GM23338 (cell line): ENCODE measurements around the gene GASK1B. TPM values are rescaled to one million over a fixed set of nuclear protein-coding genes. Genes with fewer than 3 reads are reported as not detected.

Source experiments
- ATAC-seq: fragments of 200-7000 bp; cut with Tn5 transposase; 3 replicates; pipeline ENCODE4 v1.9.1; 2020
- DNase-seq: peaks from one replicate; pipeline ENCODE4 v3.0.0-alpha.2; 2015; ENCODE audit warnings: low spot score
- H2AFZ ChIP-seq: fragments of 200-600 bp; sonication (generic); 2 replicates; pipeline ENCODE4 v1.8.0; 2016; ENCODE audit warnings: antibody characterized with exemption, mild to moderate bottlenecking, moderate library complexity
- H3F3A ChIP-seq: fragments of 200-600 bp; sonication (generic); replicated peaks from 2 replicates; pipeline ENCODE4 v1.8.0; 2017; ENCODE audit warnings: antibody characterized with exemption, mixed run types, low read depth
- H3K27ac ChIP-seq: fragments of 200-600 bp; sonication (generic); 2 replicates; pipeline ENCODE4 v1.6.1; 2016; ENCODE audit warnings: low read depth
- H3K27me3 ChIP-seq: fragments of 200-600 bp; sonication (generic); 2 replicates; pipeline ENCODE4 v1.8.0; 2016; ENCODE audit warnings: mild to moderate bottlenecking, mixed run types, moderate library complexity; ENCODE audit not compliant: insufficient read depth
- H3K36me3 ChIP-seq: fragments of 200-600 bp; sonication (generic); 2 replicates; pipeline ENCODE4 v1.8.0; 2016; ENCODE audit warnings: mild to moderate bottlenecking; ENCODE audit not compliant: insufficient read depth
- H3K4me1 ChIP-seq: fragments of 200-600 bp; sonication (generic); 2 replicates; pipeline ENCODE4 v1.8.0; 2016; ENCODE audit warnings: mild to moderate bottlenecking, moderate library complexity; ENCODE audit not compliant: insufficient read depth
- H3K4me2 ChIP-seq: fragments of 200-600 bp; sonication (generic); 2 replicates; pipeline ENCODE4 v1.7.1; 2017; ENCODE audit warnings: mixed run types
- H3K4me3 ChIP-seq: fragments of 200-600 bp; sonication (generic); 2 replicates; pipeline ENCODE4 v1.6.1; 2016; ENCODE audit warnings: mixed run types
- H3K79me2 ChIP-seq: fragments of 200-600 bp; sonication (generic); replicated peaks from 2 replicates; pipeline ENCODE4 v1.8.0; 2017; ENCODE audit warnings: mild to moderate bottlenecking; ENCODE audit not compliant: insufficient read depth
- H3K9me2 ChIP-seq: fragments of 200-600 bp; sonication (generic); 2 replicates; pipeline ENCODE4 v1.8.0; 2017; ENCODE audit not compliant: insufficient read depth
- H4K20me1 ChIP-seq: fragments of 200-600 bp; sonication (generic); replicated peaks from 2 replicates; pipeline ENCODE4 v1.8.0; 2017; ENCODE audit warnings: mild to moderate bottlenecking; ENCODE audit not compliant: insufficient read depth
- H3K27ac Mint-ChIP-seq: 2 replicates; pipeline ENCODE4 v1.8.0; 2020; ENCODE audit warnings: inconsistent platforms, mild to moderate bottlenecking, moderate library complexity, mixed read lengths
- H3K27me3 Mint-ChIP-seq: 3 replicates; pipeline ENCODE4 v1.8.0; 2022; ENCODE audit warnings: low read depth, mild to moderate bottlenecking, moderate library complexity, mixed read lengths, inconsistent platforms; ENCODE audit not compliant: insufficient read depth, poor library complexity
- H3K36me3 Mint-ChIP-seq: 3 replicates; pipeline ENCODE4 v1.8.0; 2021; ENCODE audit warnings: low read depth, mild to moderate bottlenecking, inconsistent platforms, moderate library complexity, mixed read lengths
- H3K4me1 Mint-ChIP-seq: 3 replicates; pipeline ENCODE4 v1.8.0; 2020; ENCODE audit warnings: mild to moderate bottlenecking, inconsistent platforms, mixed read lengths
- H3K4me3 Mint-ChIP-seq: 3 replicates; pipeline ENCODE4 v1.8.0; 2021; ENCODE audit warnings: moderate library complexity, mild to moderate bottlenecking, inconsistent platforms, mixed read lengths
- H3K9me3 Mint-ChIP-seq: 3 replicates; pipeline ENCODE4 v1.8.0; 2020; ENCODE audit warnings: moderate library complexity, mild to moderate bottlenecking, inconsistent platforms, mixed read lengths
- CREB1 ChIP-seq: fragments of 250-450 bp; sonication (Bioruptor Pico); IDR thresholded peaks from 2 replicates; pipeline ENCODE4 v1.5.0; 2020; ENCODE audit warnings: low read depth, mild to moderate bottlenecking, moderate library complexity
- EZH2 ChIP-seq: fragments of 200-600 bp; sonication (generic); IDR thresholded peaks from one replicate; pipeline ENCODE4 v1.8.0; 2017; ENCODE audit warnings: antibody characterized with exemption, mild to moderate bottlenecking, low read depth; ENCODE audit not compliant: unreplicated experiment
- EZH2phosphoT487 ChIP-seq: fragments of 200-600 bp; sonication (generic); IDR thresholded peaks from one replicate; pipeline ENCODE4 v1.8.1; 2018; ENCODE audit warnings: antibody characterized with exemption; ENCODE audit not compliant: unreplicated experiment
- JUNB ChIP-seq: IDR thresholded peaks from one replicate; pipeline ENCODE4 v1.6.1; 2016; ENCODE audit warnings: antibody characterized with exemption; ENCODE audit not compliant: unreplicated experiment
- NANOG ChIP-seq: IDR thresholded peaks from 2 replicates; pipeline ENCODE4 v1.6.1; 2016; ENCODE audit warnings: antibody characterized with exemption, borderline replicate concordance
- POLR2AphosphoS5 ChIP-seq: IDR thresholded peaks from 2 replicates; pipeline ENCODE4 v1.6.1; 2016; ENCODE audit warnings: antibody characterized with exemption, low read depth
- STAT1 ChIP-seq: IDR thresholded peaks from one replicate; pipeline ENCODE4 v1.6.1; 2016; ENCODE audit warnings: antibody characterized with exemption; ENCODE audit not compliant: unreplicated experiment
- ZNF114 ChIP-seq: fragments of 250-450 bp; sonication (Bioruptor Pico); IDR thresholded peaks from 2 replicates; pipeline ENCODE4 v1.5.0; 2020; ENCODE audit warnings: mild to moderate bottlenecking, moderate library complexity
- ZNF331 ChIP-seq: fragments of 250-450 bp; sonication (Bioruptor Pico); IDR thresholded peaks from 2 replicates; pipeline ENCODE4 v1.5.0; 2020; ENCODE audit warnings: low read depth, mild to moderate bottlenecking, moderate library complexity
- polyA plus RNA-seq: library from polyadenylated mRNA; unstranded; fragments of >200 nt; fragmentation: Nextera tagmentation; extraction: Ambion mirVana; gene quantifications from 2 replicates; pipeline ENCODE4 v1.2.1, GENCODE V29; 2016
- total RNA-seq: library from RNA; depleted of rRNA; stranded (reverse); fragments of >200 nt; shearing (Covaris generic); gene quantifications from 2 replicates; pipeline ENCODE4 v1.2.3, GENCODE V29; 2014
- TF ChIP-seq, protein P1 (sequence below): IDR thresholded peaks from one replicate; pipeline ENCODE4 v1.6.1; 2018; ENCODE audit warnings: antibody characterized with exemption; ENCODE audit not compliant: unreplicated experiment
- TF ChIP-seq, protein P2 (sequence below): fragments of 250-450 bp; sonication (Bioruptor Pico); IDR thresholded peaks from 2 replicates; pipeline ENCODE4 v1.5.0; 2020; ENCODE audit warnings: mild to moderate bottlenecking, moderate library complexity
- TF ChIP-seq, protein P3 (sequence below), 2 experiments: fragments of 200-600 bp in 1 of 2; sonication (generic) in 1 of 2; conservative IDR thresholded peaks; 2 replicates each; pipeline versions ENCODE4 v1.5.1 to v1.6.1; 2016 to 2017; ENCODE audit warnings: antibody characterized with exemption in 2 of 2, low read depth in 2 of 2, mild to moderate bottlenecking in 2 of 2, moderate library complexity in 1 of 2
- TF ChIP-seq, protein P4 (sequence below): IDR thresholded peaks from 2 replicates; pipeline ENCODE4 v1.6.1; 2016; ENCODE audit warnings: antibody characterized with exemption

GASK1B gene
- total and polyA plus RNA-seq, 2 experiments from 2014 or later = not detected

DNA sequence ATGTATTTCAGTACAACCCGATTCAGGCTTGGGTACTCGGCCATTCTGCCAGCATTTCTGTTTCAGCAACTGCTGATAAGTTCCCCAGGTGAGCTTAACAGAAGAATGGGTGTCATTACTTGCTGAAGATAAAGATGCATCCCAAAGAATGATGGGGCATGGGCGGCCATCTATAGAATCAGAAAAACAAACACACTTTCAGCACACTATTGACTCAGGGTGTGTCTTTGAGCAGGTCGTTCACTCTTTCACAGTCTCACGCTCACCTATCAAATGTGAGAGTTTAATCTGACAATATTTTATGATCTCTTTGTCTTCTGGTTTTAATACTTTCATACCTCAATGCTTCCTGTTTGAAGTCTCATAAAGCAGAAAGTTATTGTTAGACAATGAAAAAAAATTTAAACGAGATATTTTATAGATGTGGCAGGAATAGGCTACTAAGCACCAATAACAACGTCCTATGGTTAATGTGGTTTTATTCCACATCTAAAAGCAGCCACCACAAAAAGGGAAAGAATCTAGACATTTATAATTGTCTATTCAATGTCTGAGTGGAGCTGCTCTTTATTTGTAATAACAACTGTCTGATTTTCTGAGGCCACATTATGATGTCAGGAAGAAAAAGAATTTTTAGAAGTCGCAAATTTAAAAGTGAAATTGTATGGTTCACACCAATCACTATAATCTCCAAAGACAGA, 17.0 kb downstream of the GASK1B start:
- no peak overlapping the region for H3K4me3 Mint-ChIP-seq

More for the DNA sequence above, 17.0 kb downstream of the GASK1B start:
- no peak overlapping the region for H2AFZ ChIP-seq
- H3K36me3 Mint-ChIP-seq = no peaks in the 10 kb centered on the region
- no peaks in the 10 kb centered on the region for H3K79me2 ChIP-seq
- H3K27me3 Mint-ChIP-seq = no peaks in the 10 kb centered on the region
- H3F3A ChIP-seq = no peaks in the 10 kb centered on the region
- no peak overlapping the region for H3K4me3 ChIP-seq
- no peaks in the 10 kb centered on the region for H3K27me3 ChIP-seq
- no peaks in the 10 kb centered on the region for H4K20me1 ChIP-seq
- DNase-seq (no peak), ATAC-seq (no peak)
- 0 out of 2 replicates have a peak, but pooled peaks cover 2% of the 10 kb centered on the region for H3K4me1 ChIP-seq
- no peaks in the 10 kb centered on the region for H3K36me3 ChIP-seq
- peaks cover 16% of the 10 kb centered on the region; the same call in 2 of the 3 replicates for H3K4me1 Mint-ChIP-seq
- H3K27ac Mint-ChIP-seq = no peak overlapping the region
- no peak overlapping the region for H3K27ac ChIP-seq
- H3K9me2 ChIP-seq = peaks cover 7% of the 10 kb centered on the region; the same call in 1 of the 2 replicates
- no peaks in the 10 kb centered on the region for H3K9me3 Mint-ChIP-seq
- H3K4me2 ChIP-seq = no peak overlapping the region
- TF ChIP-seq STAT1 (no peak), CREB1 (CRISPR knock-in tag) (no peak), EZH2 (no peak), NANOG (no peak), EZH2phosphoT487 (no peak), ZNF114 (CRISPR knock-in tag) (no peak), POLR2AphosphoS5 (no peak), ZNF331 (no peak), JUNB (no peak)
- TF ChIP-seq, protein P1, sequence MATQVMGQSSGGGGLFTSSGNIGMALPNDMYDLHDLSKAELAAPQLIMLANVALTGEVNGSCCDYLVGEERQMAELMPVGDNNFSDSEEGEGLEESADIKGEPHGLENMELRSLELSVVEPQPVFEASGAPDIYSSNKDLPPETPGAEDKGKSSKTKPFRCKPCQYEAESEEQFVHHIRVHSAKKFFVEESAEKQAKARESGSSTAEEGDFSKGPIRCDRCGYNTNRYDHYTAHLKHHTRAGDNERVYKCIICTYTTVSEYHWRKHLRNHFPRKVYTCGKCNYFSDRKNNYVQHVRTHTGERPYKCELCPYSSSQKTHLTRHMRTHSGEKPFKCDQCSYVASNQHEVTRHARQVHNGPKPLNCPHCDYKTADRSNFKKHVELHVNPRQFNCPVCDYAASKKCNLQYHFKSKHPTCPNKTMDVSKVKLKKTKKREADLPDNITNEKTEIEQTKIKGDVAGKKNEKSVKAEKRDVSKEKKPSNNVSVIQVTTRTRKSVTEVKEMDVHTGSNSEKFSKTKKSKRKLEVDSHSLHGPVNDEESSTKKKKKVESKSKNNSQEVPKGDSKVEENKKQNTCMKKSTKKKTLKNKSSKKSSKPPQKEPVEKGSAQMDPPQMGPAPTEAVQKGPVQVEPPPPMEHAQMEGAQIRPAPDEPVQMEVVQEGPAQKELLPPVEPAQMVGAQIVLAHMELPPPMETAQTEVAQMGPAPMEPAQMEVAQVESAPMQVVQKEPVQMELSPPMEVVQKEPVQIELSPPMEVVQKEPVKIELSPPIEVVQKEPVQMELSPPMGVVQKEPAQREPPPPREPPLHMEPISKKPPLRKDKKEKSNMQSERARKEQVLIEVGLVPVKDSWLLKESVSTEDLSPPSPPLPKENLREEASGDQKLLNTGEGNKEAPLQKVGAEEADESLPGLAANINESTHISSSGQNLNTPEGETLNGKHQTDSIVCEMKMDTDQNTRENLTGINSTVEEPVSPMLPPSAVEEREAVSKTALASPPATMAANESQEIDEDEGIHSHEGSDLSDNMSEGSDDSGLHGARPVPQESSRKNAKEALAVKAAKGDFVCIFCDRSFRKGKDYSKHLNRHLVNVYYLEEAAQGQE = no peak
- TF ChIP-seq, protein P2, sequence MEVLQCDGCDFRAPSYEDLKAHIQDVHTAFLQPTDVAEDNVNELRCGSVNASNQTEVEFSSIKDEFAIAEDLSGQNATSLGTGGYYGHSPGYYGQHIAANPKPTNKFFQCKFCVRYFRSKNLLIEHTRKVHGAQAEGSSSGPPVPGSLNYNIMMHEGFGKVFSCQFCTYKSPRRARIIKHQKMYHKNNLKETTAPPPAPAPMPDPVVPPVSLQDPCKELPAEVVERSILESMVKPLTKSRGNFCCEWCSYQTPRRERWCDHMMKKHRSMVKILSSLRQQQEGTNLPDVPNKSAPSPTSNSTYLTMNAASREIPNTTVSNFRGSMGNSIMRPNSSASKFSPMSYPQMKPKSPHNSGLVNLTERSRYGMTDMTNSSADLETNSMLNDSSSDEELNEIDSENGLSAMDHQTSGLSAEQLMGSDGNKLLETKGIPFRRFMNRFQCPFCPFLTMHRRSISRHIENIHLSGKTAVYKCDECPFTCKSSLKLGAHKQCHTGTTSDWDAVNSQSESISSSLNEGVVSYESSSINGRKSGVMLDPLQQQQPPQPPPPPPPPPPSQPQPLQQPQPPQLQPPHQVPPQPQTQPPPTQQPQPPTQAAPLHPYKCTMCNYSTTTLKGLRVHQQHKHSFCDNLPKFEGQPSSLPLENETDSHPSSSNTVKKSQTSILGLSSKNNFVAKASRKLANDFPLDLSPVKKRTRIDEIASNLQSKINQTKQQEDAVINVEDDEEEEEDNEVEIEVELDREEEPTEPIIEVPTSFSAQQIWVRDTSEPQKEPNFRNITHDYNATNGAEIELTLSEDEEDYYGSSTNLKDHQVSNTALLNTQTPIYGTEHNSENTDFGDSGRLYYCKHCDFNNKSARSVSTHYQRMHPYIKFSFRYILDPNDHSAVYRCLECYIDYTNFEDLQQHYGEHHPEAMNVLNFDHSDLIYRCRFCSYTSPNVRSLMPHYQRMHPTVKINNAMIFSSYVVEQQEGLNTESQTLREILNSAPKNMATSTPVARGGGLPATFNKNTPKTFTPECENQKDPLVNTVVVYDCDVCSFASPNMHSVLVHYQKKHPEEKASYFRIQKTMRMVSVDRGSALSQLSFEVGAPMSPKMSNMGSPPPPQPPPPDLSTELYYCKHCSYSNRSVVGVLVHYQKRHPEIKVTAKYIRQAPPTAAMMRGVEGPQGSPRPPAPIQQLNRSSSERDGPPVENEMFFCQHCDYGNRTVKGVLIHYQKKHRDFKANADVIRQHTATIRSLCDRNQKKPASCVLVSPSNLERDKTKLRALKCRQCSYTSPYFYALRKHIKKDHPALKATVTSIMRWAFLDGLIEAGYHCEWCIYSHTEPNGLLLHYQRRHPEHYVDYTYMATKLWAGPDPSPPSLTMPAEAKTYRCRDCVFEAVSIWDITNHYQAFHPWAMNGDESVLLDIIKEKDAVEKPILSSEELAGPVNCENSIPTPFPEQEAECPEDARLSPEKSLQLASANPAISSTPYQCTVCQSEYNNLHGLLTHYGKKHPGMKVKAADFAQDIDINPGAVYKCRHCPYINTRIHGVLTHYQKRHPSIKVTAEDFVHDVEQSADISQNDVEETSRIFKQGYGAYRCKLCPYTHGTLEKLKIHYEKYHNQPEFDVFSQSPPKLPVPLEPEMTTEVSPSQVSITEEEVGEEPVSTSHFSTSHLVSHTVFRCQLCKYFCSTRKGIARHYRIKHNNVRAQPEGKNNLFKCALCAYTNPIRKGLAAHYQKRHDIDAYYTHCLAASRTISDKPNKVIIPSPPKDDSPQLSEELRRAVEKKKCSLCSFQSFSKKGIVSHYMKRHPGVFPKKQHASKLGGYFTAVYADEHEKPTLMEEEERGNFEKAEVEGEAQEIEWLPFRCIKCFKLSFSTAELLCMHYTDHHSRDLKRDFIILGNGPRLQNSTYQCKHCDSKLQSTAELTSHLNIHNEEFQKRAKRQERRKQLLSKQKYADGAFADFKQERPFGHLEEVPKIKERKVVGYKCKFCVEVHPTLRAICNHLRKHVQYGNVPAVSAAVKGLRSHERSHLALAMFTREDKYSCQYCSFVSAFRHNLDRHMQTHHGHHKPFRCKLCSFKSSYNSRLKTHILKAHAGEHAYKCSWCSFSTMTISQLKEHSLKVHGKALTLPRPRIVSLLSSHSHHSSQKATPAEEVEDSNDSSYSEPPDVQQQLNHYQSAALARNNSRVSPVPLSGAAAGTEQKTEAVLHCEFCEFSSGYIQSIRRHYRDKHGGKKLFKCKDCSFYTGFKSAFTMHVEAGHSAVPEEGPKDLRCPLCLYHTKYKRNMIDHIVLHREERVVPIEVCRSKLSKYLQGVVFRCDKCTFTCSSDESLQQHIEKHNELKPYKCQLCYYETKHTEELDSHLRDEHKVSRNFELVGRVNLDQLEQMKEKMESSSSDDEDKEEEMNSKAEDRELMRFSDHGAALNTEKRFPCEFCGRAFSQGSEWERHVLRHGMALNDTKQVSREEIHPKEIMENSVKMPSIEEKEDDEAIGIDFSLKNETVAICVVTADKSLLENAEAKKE = no peak
- TF ChIP-seq, protein P3, sequence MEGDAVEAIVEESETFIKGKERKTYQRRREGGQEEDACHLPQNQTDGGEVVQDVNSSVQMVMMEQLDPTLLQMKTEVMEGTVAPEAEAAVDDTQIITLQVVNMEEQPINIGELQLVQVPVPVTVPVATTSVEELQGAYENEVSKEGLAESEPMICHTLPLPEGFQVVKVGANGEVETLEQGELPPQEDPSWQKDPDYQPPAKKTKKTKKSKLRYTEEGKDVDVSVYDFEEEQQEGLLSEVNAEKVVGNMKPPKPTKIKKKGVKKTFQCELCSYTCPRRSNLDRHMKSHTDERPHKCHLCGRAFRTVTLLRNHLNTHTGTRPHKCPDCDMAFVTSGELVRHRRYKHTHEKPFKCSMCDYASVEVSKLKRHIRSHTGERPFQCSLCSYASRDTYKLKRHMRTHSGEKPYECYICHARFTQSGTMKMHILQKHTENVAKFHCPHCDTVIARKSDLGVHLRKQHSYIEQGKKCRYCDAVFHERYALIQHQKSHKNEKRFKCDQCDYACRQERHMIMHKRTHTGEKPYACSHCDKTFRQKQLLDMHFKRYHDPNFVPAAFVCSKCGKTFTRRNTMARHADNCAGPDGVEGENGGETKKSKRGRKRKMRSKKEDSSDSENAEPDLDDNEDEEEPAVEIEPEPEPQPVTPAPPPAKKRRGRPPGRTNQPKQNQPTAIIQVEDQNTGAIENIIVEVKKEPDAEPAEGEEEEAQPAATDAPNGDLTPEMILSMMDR (conservative IDR thresholded peaks at IDR 0.05; ENCODE audit: low read depth in 2 of 2) = no peak
- TF ChIP-seq, protein P4, sequence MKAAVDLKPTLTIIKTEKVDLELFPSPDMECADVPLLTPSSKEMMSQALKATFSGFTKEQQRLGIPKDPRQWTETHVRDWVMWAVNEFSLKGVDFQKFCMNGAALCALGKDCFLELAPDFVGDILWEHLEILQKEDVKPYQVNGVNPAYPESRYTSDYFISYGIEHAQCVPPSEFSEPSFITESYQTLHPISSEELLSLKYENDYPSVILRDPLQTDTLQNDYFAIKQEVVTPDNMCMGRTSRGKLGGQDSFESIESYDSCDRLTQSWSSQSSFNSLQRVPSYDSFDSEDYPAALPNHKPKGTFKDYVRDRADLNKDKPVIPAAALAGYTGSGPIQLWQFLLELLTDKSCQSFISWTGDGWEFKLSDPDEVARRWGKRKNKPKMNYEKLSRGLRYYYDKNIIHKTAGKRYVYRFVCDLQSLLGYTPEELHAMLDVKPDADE = no peak
